HL-60 (cell line): ENCODE data around the gene EVPL.
A peak's percentile ranks its signal among the peaks of the same experiment; 100 is the strongest.

Source experiments
- DNase-seq, 2 experiments: peaks; one replicate each; pipeline ENCODE4 v3.0.0-alpha.2; 2010 to 2020; ENCODE audit warnings: low read depth in 1 of 2, low spot score in 1 of 2
- H3K27ac ChIP-seq: fragments of 250-450 bp; sonication (Bioruptor Pico); replicated peaks from 2 replicates; pipeline ENCODE4 v1.5.1; 2020; ENCODE audit warnings: mild to moderate bottlenecking, moderate library complexity
- H3K27me3 ChIP-seq: fragments of 250-450 bp; sonication (Bioruptor Pico); 2 replicates; pipeline ENCODE4 v1.5.1; 2021; ENCODE audit warnings: mild to moderate bottlenecking, moderate library complexity; ENCODE audit not compliant: insufficient read depth, poor library complexity, severe bottlenecking
- H3K4me3 ChIP-seq: replicated peaks from 2 replicates; pipeline ENCODE4 v1.5.1; 2011; ENCODE audit warnings: mild to moderate bottlenecking, control low read depth, low read length; ENCODE audit not compliant: insufficient read depth
- CTCF ChIP-seq: IDR thresholded peaks from one replicate; pipeline ENCODE4 v1.5.1; 2011; ENCODE audit warnings: low read length, control low read depth, inconsistent platforms; ENCODE audit not compliant: insufficient read depth
- GABPA ChIP-seq: IDR thresholded peaks from 2 replicates; pipeline ENCODE4 v1.6.1; 2012; ENCODE audit warnings: low read depth
- POLR2AphosphoS5 ChIP-seq: IDR thresholded peaks from 2 replicates; pipeline ENCODE4 v1.6.1; 2012; ENCODE audit warnings: low read depth
- REST ChIP-seq: IDR thresholded peaks from 2 replicates; pipeline ENCODE4 v1.6.1; 2012; ENCODE audit warnings: low read depth; ENCODE audit not compliant: insufficient replicate concordance
- SPI1 ChIP-seq: IDR thresholded peaks from 2 replicates; pipeline ENCODE4 v1.6.1; 2012; ENCODE audit warnings: low read depth, mild to moderate bottlenecking, borderline replicate concordance

The EVPL gene

GRCh38 chr17:75998327-75998795, 28.7 kb downstream of the EVPL start:
- 0 out of 2 replicates have a peak overlapping the region, but pooled peaks have one; percentile 16 for H3K27ac ChIP-seq
- H3K27me3 ChIP-seq, result no peaks in the 10 kb centered on the region
- no peak overlapping the region for H3K4me3 ChIP-seq
- DNase-seq, result no peak
- no peak for TF ChIP-seq CTCF
- TF ChIP-seq POLR2AphosphoS5, result no peak
- no peak for TF ChIP-seq REST
- no peak for TF ChIP-seq GABPA
- no peak for TF ChIP-seq SPI1

GRCh38 chr17:75996665-75997590, 30.2 kb downstream of the EVPL start:
- peak overlapping the region; percentile 58 for H3K27ac ChIP-seq

More at GRCh38 chr17:75996665-75997590, 30.2 kb downstream of the EVPL start:
- no peak; the same call in 1 of the 2 replicates for TF ChIP-seq POLR2AphosphoS5
- no peak for TF ChIP-seq GABPA
- no peak for TF ChIP-seq REST
- TF ChIP-seq CTCF, result no peak
- peak; percentile 94 for TF ChIP-seq SPI1
- H3K27me3 ChIP-seq, result no peaks in the 10 kb centered on the region
- no peak overlapping the region for H3K4me3 ChIP-seq
- DNase-seq, result peak; percentile 78 to 89
